Ecto neural progenitor cell (in vitro differentiated cells): ENCODE results near the gene CDC6.
"Not testable (repeated sequence)": the region's sequence is repeated elsewhere in the genome, so short reads cannot be mapped to it uniquely, and the experiment has no call there.

Source experiments
- DNase-seq: peaks from one replicate; pipeline ENCODE4 v3.0.0-alpha.2; 2018; ENCODE audit warnings: low spot score

The CDC6 gene

GRCh38 chr17:40287159-40287493 lies 553 bp upstream of the CDC6 start:
- DNase-seq = no peak

GRCh38 chr17:40290629-40291280 lies 3.1 kb downstream of the CDC6 start:
- no peak for DNase-seq

GRCh38 chr17:40291281-40291664 lies 3.6 kb downstream of the CDC6 start:
- DNase-seq = no peak

GRCh38 chr17:40293363-40293762 lies 5.7 kb downstream of the CDC6 start:
- DNase-seq = no peak

GRCh38 chr17:40295488-40296436 lies 8.1 kb downstream of the CDC6 start:
- no peak for DNase-seq

- no peak for DNase-seq
Measured at GRCh38 chr17:40297511-40297910, 9.8 kb downstream of the CDC6 start.

GRCh38 chr17:40298726-40299125 lies 11.0 kb downstream of the CDC6 start:
- no peak for DNase-seq

GRCh38 chr17:40299159-40299757 lies 11.6 kb downstream of the CDC6 start:
- not testable (repeated sequence) for DNase-seq

GRCh38 chr17:40301315-40301714 lies 13.6 kb downstream of the CDC6 start:
- no peak for DNase-seq

GRCh38 chr17:40303009-40303657 lies 15.5 kb downstream of the CDC6 start:
- DNase-seq = peak; percentile 59

GRCh38 chr17:40303708-40304551 lies 16.3 kb downstream of the CDC6 start:
- no peak for DNase-seq

GRCh38 chr17:40304552-40304863 lies 16.8 kb downstream of the CDC6 start:
- DNase-seq = not testable (repeated sequence)

GRCh38 chr17:40304866-40305265 lies 17.2 kb downstream of the CDC6 start:
- DNase-seq = not testable (repeated sequence)

- peak; percentile 49 for DNase-seq
Measured at GRCh38 chr17:40306395-40306794, 18.7 kb downstream of the CDC6 start.

GRCh38 chr17:40307001-40307730 lies 19.5 kb downstream of the CDC6 start:
- peak; percentile 56 for DNase-seq

- DNase-seq = no peak
Measured at GRCh38 chr17:40307740-40308239, 20.1 kb downstream of the CDC6 start.

- peak; percentile 87 for DNase-seq
Measured at GRCh38 chr17:40309031-40309948, 21.6 kb downstream of the CDC6 start, which contains the start of gene RARA. Gene RARA (plus strand): TSS chr17:40309180. CDS start chr17:40331219, 22,039 bp downstream.

GRCh38 chr17:40309949-40310510 lies 22.4 kb downstream of the CDC6 start:
- peak; percentile 48 for DNase-seq

GRCh38 chr17:40310882-40311391 lies 23.3 kb downstream of the CDC6 start:
- peak; percentile 52 for DNase-seq
